HEK293 (cell line): ENCODE results near the gene TUBB2A.

Experiments
- CTCF ChIA-PET: fragments of 350-600 bp; formaldehyde crosslinking; extraction: SDS; loops from one replicate; lab custom pipeline; 2021; ENCODE audit warnings: antibody characterized with exemption; lab: Yijun Ruan, JAX
- POLR2A ChIA-PET: fragments of 300-600 bp; formaldehyde crosslinking; extraction: SDS; loops from one replicate; lab custom pipeline; 2020; ENCODE audit warnings: antibody characterized with exemption, inconsistent platforms; lab: Yijun Ruan, JAX
- H3K27ac ChIP-seq: fragments of 200-500 bp; sonication (Bioruptor generic); 2 replicates; pipeline ENCODE4 v1.5.1; 2014; ENCODE audit warnings: low read depth, low read length, control low read depth, inconsistent platforms; ENCODE audit errors: extremely low read depth
- H3K36me3 ChIP-seq, 2 experiments: fragments of 200-500 bp in 1 of 2; sonication (Bioruptor generic) in 1 of 2; 1 replicate in 1 of 2; 2 replicates in 1 of 2; pipeline ENCODE4 v1.5.1; 2014 to 2017; ENCODE audit warnings: inconsistent platforms in 2 of 2, low read length in 2 of 2; ENCODE audit not compliant: control insufficient read depth in 2 of 2, insufficient read depth in 1 of 2
- H3K4me1 ChIP-seq: fragments of 200-500 bp; sonication (Bioruptor generic); 2 replicates; pipeline ENCODE4 v1.5.1; 2014; ENCODE audit warnings: mild to moderate bottlenecking, low read length, inconsistent platforms; ENCODE audit not compliant: control insufficient read depth, insufficient read depth
- H3K4me3 ChIP-seq: 2 replicates; pipeline ENCODE4 v1.5.1; 2011; ENCODE audit warnings: low read depth, mild to moderate bottlenecking, control low read depth, low read length, moderate library complexity
- H3K9me3 ChIP-seq: fragments of 200-500 bp; sonication (Bioruptor generic); 2 replicates; pipeline ENCODE4 v1.5.1; 2014; ENCODE audit warnings: low read depth, low read length, inconsistent platforms; ENCODE audit not compliant: control insufficient read depth, insufficient read depth
- BCL11B ChIP-seq: fragments of 450-650 bp; formaldehyde crosslinking; IDR thresholded peaks from 2 replicates; pipeline ENCODE4 v1.5.1; 2016; ENCODE audit warnings: low read depth, missing biosample characterization, missing genetic modification characterization
- PRDM2 ChIP-seq: fragments of 450-650 bp; formaldehyde crosslinking; IDR thresholded peaks from 2 replicates; pipeline ENCODE4 v1.5.1; 2016; ENCODE audit warnings: missing biosample characterization, missing genetic modification characterization, borderline replicate concordance
- SALL2 ChIP-seq: fragments of 450-650 bp; formaldehyde crosslinking; IDR thresholded peaks from 2 replicates; pipeline ENCODE4 v1.5.0; 2017; ENCODE audit warnings: missing biosample characterization, mild to moderate bottlenecking, missing genetic modification characterization, borderline replicate concordance
- ZBTB49 ChIP-seq: fragments of 450-650 bp; formaldehyde crosslinking; IDR thresholded peaks from 2 replicates; pipeline ENCODE4 v1.5.1; 2016; ENCODE audit warnings: missing biosample characterization, missing genetic modification characterization, low read depth
- ZFP3 ChIP-seq: fragments of 450-650 bp; formaldehyde crosslinking; IDR thresholded peaks from 2 replicates; pipeline ENCODE4 v1.5.1; 2016; ENCODE audit warnings: low read depth, missing biosample characterization, missing genetic modification characterization
- ZFP41 ChIP-seq: fragments of 450-650 bp; formaldehyde crosslinking; IDR thresholded peaks from 2 replicates; pipeline ENCODE4 v1.5.1; 2016; ENCODE audit warnings: missing biosample characterization, missing genetic modification characterization, borderline replicate concordance
- ZNF138 ChIP-seq: fragments of 450-650 bp; formaldehyde crosslinking; IDR thresholded peaks from 2 replicates; pipeline ENCODE4 v1.5.1; 2016; ENCODE audit warnings: missing biosample characterization, missing genetic modification characterization, borderline replicate concordance
- ZNF146 ChIP-seq: fragments of 450-650 bp; formaldehyde crosslinking; IDR thresholded peaks from 2 replicates; pipeline ENCODE4 v1.5.1; 2016; ENCODE audit warnings: missing biosample characterization, missing genetic modification characterization
- ZNF155 ChIP-seq: fragments of 450-650 bp; formaldehyde crosslinking; IDR thresholded peaks from 2 replicates; pipeline ENCODE4 v1.5.1; 2016; ENCODE audit warnings: missing biosample characterization, missing genetic modification characterization
- ZNF16 ChIP-seq: fragments of 450-650 bp; formaldehyde crosslinking; IDR thresholded peaks from 2 replicates; pipeline ENCODE4 v1.5.1; 2016; ENCODE audit warnings: low read depth, missing biosample characterization, missing genetic modification characterization
- ZNF175 ChIP-seq: fragments of 450-650 bp; formaldehyde crosslinking; IDR thresholded peaks from 2 replicates; pipeline ENCODE4 v1.5.1; 2016; ENCODE audit warnings: missing biosample characterization, missing genetic modification characterization
- ZNF18 ChIP-seq: fragments of 450-650 bp; formaldehyde crosslinking; IDR thresholded peaks from 2 replicates; pipeline ENCODE4 v1.5.1; 2016; ENCODE audit warnings: missing biosample characterization, missing genetic modification characterization
- ZNF311 ChIP-seq: fragments of 450-650 bp; formaldehyde crosslinking; IDR thresholded peaks from 2 replicates; pipeline ENCODE4 v1.5.1; 2017; ENCODE audit warnings: missing biosample characterization, missing genetic modification characterization, borderline replicate concordance
- ZNF521 ChIP-seq: fragments of 450-650 bp; formaldehyde crosslinking; IDR thresholded peaks from 2 replicates; pipeline ENCODE4 v1.5.1; 2017; ENCODE audit warnings: missing biosample characterization, mild to moderate bottlenecking, missing genetic modification characterization
- ZNF558 ChIP-seq: fragments of 450-650 bp; formaldehyde crosslinking; IDR thresholded peaks from 2 replicates; pipeline ENCODE4 v1.5.1; 2016; ENCODE audit warnings: missing biosample characterization, missing genetic modification characterization
- ZNF561 ChIP-seq: fragments of 450-650 bp; IDR thresholded peaks from 2 replicates; pipeline ENCODE4 v1.5.1; 2018; ENCODE audit warnings: missing biosample characterization, missing genetic modification characterization, borderline replicate concordance
- ZNF600 ChIP-seq: fragments of 450-650 bp; formaldehyde crosslinking; IDR thresholded peaks from 2 replicates; pipeline ENCODE4 v1.5.1; 2016; ENCODE audit warnings: missing biosample characterization, missing genetic modification characterization

The TUBB2A gene

GRCh38 chr6:3143158-3143557, 14.2 kb downstream of the TUBB2A start:
- Histone ChIP-seq H3K4me1 (no peaks in the 10 kb centered on the region), H3K4me3 (no peak overlapping the region), H3K9me3 (no peaks in the 10 kb centered on the region), H3K27ac (no peak overlapping the region), H3K36me3 (peaks cover 14 to 46% of the 10 kb centered on the region in 2 experiments; a peak in 2 of 3 replicates)
- ChIA-PET POLR2A (interaction anchor here (1.9 kb wide), 1 partner anchor 14 kb away, joined by 9 read pairs; the partner anchor contains the start of gene TUBB2A), CTCF (interaction anchor here (0.6 to 0.7 kb wide), 2 partner anchors 137 to 1080 kb away, joined by 3 read pairs; no protein-coding TSS in a partner anchor)
- TF ChIP-seq ZBTB49 (no peak), ZNF138 (tag by site-specific recombination) (no peak), BCL11B (no peak), ZNF18 (tag by site-specific recombination) (no peak), ZFP3 (tag by site-specific recombination) (no peak), ZNF558 (no peak), PRDM2 (no peak), SALL2 (tag by site-specific recombination) (no peak), ZNF521 (tag by site-specific recombination) (no peak), ZNF155 (tag by site-specific recombination) (no peak), ZNF16 (tag by site-specific recombination) (no peak), ZNF311 (tag by site-specific recombination) (no peak), ZNF561 (tag by site-specific recombination) (no peak), ZFP41 (no peak), ZNF146 (tag by site-specific recombination) (no peak), ZNF600 (no peak), ZNF175 (tag by site-specific recombination) (no peak)
